Activated T-cell treated with anti-CD3 and anti-CD28 coated beads for 48 hours (primary cell): ENCODE data around the gene TAMALIN.
A peak's percentile ranks its signal among the peaks of the same experiment; 100 is the strongest.

Experiments
- DNase-seq: peaks from one replicate; pipeline ENCODE4 v3.0.0-alpha.2; 2020; ENCODE audit warnings: low read depth

The TAMALIN gene

GRCh38 chr12:52037248-52037861 is 30.6 kb downstream of the TAMALIN start:
- no peak for DNase-seq

- DNase-seq, result no peak
Observed at GRCh38 chr12:52038447-52038846, 31.7 kb downstream of the TAMALIN start.

- DNase-seq, result no peak
Observed at GRCh38 chr12:52041035-52041434, 34.3 kb downstream of the TAMALIN start.

DNA sequence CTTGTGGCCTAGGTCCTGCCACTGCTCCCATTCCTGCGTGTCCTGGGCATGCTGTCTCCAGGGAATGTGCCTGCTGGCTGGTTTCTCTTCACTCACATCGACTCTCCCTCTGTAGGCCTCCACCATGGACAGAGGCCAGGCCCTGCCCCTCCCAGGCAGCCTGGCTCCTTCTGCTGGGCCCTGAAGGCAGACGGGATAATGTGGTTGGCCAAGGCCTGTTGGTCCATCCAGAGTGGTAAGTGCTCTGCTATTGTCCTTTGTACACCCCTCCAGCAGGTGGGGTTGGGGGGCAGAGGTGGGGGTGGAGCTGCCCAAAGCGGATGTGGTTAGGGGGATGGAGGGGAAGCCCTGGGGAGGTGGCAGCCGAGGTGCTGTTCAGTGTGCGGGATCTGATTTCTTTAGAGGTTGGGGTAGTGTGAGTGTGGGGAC is 35.0 kb downstream of the TAMALIN start:
- DNase-seq, result no peak

DNA sequence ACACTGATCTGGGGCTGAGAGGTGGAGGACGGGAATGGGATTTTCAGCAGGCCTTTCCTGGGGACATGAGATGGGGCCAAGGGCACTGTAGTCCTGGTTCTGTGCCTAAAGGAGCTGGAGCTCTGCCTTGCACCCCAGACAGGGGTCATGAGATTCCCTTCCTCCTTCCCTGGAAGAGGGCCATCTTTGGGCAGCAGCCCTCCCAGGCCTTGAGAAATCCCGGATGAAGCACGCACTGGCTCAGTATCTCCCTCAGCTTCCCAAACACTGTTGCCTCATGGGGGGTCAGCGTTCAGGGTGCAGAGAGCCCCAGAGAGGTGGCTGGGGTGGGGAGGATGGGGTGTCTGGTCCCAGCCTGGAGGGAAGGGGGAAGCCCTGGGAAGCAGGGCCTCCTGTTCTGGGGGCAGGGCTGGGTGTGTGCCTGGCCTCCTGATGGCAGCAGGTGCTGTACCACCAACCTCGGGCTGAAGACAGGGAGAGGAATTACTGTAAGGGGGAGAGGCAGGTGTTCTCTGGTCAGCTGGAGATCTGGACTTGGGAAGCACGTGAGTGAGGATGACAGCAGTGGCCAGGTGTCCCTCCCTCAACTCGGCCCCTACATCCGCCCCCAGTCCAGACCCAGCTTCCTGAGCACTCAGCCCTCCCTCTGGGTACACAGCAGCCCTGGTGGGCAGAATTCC is 36.1 kb downstream of the TAMALIN start:
- DNase-seq, result no peak

DNA sequence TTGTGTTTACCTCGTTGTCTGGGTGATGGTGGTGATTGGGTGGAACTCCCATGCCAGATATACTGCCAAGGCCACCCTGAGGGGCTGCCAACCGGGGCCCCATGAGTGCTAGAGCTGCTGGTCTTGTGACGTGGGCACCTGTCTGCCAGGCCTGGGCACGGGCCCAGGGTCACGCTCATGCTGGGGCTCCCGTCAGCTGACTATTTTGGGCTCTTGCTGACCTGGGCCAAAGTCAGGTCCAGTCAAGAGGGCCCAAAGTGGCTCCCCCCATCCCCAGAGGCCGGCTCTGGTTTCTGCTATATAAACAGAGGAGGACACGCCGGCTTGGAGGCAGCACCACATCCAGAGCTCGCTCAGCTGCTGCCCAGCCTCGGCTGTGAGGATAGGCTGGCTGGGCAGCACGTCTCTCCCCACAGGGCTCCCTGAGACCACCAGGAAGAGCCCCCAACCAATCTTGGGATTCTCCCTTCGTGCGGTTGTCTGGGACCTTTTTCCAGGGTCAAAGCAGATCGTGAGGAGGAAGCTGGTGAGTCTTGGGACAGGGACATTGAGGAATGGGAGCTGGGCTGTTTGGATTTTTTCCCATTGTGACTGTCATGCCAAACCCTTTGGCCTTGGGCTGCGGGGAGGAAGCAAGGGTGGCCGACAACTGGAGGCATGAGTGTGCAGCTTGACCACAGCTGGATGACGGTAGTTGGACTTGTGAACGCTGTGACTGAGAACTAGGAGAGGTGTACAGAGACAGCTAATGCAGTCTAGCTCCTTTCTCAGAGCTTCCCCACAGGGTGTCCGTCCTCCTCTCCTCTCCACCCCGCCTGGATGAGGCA is 36.9 kb downstream of the TAMALIN start:
- no peak for DNase-seq

DNA sequence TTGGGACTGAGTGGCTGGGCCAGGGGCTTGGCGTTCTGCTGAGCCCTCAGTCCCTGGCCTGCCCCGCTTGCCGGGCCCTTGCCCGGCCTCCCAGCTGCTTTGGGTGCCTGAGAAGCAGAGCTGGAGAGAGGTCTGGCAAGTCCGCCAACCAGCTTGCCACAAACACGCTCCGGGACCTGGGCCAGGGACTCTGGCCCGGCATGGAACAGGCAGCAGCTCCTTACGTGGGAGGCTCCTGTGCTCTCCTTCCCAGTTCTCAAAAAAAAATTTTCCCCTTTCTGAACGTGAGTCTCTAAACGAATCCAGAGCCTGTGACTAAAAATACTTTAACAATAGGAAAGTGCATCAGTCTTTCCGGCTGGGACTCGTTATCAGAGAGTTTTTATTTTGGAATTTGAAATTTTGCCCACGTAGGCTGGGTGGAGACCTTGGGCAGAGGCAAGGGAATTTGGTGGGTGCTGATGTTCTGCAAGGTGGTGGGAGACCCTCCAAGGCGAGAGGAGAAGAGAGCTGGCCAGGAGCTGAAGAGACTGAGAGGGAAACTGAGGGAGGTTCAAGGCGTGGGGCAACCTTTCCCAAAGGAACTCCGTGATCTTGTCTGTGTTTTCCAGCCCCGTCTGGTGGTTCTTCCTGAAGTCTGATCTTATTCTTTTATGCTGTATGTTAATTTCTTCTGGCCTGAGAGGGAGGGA is 37.7 kb downstream of the TAMALIN start:
- DNase-seq, result no peak

GRCh38 chr12:52045794-52046199 is 39.1 kb downstream of the TAMALIN start:
- DNase-seq, result no peak

DNA sequence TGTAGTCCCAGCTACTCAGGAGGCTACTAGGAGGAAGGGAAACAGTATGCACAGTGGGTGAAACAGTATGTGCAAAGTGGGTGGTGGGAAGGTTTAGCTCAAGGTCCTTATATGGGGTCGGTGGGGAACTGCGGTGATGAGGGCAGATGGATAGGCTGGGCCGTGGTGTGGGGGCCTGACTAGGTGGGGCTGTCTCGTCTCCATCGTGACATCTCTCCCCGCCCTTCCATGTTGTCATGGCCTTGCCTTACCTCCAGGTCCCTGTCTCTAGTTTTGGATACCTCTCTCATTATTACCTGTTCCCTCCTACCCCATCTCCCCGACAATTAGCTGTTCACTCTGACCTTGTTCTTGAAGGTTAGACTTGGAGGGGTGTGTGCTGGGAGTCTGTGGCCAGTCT is 40.1 kb downstream of the TAMALIN start:
- no peak for DNase-seq

DNA sequence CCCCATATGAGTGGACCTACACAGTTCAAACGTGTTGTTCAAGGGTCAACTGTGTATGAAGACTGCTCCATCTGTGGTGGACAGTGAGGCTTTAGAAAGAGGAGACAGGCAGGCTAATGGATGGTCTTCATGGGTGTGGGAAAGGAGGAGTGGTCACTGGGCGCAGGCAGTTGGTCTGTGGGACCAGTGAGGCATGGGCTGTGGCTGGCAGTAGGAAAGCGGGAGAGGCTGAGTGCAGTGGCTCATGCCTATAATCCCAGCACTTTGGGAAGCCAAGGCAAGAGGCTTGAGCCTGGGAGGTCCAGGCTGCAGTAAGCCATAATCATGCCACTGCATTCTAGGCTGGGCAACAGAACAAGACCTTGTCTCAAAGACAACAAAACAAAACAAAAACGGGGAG is 42.5 kb downstream of the TAMALIN start:
- DNase-seq, result no peak

DNA sequence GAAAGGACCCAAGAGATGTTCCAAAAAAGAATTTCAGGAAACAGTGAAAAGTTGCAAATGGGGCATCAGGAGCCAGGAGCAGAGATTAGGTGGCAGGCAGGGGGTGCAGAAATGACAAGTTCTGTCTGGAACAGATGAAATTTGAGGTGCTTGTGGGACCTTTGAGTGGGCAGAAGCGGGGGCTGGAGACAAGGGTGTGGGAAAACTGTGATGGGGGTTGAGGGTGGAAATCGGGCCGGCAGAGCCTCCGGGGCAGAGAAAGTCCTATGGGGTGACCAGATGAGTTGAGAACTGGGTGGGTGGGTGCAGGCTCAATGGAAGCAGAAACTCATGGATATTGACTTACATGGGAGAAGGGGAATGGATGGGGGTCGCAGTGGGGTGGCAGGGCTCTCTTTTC is 42.9 kb downstream of the TAMALIN start:
- DNase-seq, result no peak

DNA sequence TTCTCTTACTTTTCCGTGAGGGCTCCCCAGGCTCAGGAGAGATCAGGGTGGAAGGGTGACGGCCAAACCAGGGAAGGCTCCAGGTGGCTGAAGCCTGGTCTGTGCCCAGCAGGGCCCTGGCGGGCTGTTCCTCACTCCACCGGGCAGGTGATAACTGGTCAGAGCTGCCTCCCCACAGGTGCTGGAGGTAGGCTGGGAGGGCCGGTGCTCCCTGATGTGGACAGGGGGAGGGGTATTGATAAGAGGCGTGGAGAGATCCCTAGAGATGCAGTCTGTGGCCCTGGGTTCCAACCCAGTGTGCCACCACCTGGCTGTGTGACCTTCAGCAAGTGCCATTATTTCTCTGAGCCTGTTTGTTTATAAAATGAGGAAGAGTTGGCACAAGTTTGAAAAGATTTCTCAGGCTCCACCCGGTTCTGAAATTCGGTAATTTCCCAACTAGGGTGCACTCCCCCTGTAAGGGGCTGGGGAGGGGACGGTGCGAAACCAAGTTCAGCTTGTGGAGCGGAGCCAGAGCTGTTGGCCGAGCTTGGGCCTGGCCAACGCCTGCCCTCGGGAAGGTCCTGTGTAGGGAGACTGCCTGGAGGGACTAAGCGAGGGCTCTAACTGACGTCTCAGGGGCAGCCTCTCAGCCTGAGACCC is 43.5 kb downstream of the TAMALIN start:
- DNase-seq, result no peak

- DNase-seq, result peak; percentile 99
Observed at GRCh38 chr12:52050758-52051541, 44.2 kb downstream of the TAMALIN start, which contains the start of gene NR4A1. Gene NR4A1, plus strand, starts transcription at chr12:52051442. Its CDS starts 2,887 bp downstream, at chr12:52054329.

GRCh38 chr12:52052468-52053186 is 45.9 kb downstream of the TAMALIN start:
- no peak for DNase-seq

DNA sequence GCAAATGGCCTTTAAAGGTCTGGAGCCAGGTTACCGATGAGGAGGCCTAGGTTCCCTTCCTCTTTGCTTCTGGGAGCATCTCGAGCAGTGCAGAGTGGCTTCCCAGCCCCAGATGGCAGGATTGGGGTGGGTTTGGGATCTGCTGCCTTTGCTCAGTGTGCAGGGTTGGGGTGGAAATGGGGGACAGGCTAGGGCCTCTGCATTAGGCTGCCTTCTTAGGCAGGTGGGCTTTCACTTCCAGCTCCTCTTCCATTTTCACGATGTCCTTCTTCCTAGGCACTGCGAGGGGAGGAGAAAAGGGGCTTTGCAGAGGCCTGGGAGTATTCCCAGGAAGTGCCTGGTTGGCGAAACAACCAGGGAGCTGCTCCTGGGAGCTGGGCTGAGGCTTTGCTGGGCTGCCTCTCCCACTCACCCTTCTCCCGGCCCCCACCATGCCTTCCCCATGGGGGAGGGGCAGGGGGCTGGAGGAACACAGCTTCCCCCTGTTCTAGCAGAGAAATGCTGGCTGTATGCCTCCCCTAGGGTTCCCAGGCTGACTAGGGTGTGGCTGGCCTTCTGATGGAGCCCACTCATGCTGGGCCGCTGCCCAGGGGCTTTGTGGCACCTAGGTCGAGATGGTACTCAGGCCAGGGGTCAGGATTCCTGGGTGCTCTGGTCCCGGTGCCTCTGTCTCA is 46.9 kb downstream of the TAMALIN start:
- no peak for DNase-seq

- no peak for DNase-seq
Observed at GRCh38 chr12:52054231-52054832, 47.6 kb downstream of the TAMALIN start.

DNA sequence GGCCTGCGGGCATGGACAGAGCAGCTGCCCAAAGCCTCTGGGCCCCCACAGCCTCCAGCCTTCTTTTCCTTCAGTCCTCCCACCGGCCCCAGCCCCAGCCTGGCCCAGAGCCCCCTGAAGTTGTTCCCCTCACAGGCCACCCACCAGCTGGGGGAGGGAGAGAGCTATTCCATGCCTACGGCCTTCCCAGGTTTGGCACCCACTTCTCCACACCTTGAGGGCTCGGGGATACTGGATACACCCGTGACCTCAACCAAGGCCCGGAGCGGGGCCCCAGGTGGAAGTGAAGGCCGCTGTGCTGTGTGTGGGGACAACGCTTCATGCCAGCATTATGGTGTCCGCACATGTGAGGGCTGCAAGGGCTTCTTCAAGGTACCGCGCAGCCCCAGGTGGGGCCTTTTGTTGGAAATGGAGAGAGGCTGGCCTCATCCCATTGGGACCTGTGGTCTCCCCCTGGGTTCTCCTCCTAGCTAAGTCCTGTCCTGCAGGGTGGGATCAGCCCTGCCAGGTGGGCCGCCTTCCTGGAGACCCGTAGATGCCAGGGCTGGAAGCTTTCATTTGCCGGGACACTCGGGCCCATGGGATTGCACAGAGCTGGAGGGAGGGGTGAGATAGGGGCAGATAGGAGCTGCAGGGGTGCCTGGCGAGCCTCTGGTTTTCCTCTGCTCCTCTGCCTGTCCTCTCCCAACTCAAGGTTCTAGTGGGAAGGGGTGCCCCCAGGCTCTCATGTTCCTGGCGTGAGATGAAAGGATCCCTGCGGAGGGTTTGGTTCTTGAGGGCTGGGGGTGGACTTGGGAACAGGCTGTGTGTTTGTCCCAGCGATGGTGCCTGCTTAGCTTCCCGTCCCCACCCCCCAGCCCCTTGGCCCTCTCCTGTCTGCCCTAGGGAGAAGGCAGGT is 48.3 kb downstream of the TAMALIN start:
- no peak for DNase-seq
